DOHH2 (cell line): Measurements from ENCODE around the gene LRRC3C.

Experiments
- CTCF ChIP-seq: fragments of 200-600 bp; sonication (generic); IDR thresholded peaks from one replicate; pipeline ENCODE4 v1.5.1; 2014; ENCODE audit warnings: antibody characterized with exemption, mild to moderate bottlenecking, low read depth, low read length; ENCODE audit not compliant: poor library complexity, severe bottlenecking
- EZH2phosphoT487 ChIP-seq: fragments of 200-600 bp; sonication (generic); IDR thresholded peaks from 2 replicates; pipeline ENCODE4 v1.6.1; 2017; ENCODE audit warnings: borderline replicate concordance, mild to moderate bottlenecking, antibody characterized with exemption, low read length, moderate library complexity, mixed read lengths

DNA sequence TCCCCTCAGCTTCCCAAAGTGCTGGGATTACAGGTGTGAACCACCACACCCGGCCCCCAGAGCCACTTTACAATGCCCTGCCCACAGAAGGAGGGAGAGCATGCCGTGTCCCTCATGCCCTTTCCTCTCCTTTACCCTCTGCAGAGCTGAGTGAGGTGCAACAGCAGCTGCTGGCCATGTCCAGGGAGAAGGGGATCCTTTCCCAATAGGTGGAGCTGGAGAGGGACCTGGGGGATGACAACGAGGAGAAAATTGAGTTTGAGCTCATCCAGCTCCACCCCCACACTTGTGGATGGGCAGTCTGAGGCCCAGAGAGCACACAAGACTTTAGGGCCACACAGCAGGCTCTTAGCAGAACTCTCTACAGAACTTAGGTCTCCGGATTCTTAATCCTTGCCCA is 27.3 kb downstream of the LRRC3C start:
- TF ChIP-seq CTCF (no peak), EZH2phosphoT487 (no peak)
